Esophagus (tissue), 2 donors: ENCODE results near the gene ZNF420. TPM values are rescaled to one million over a fixed set of nuclear protein-coding genes. Genes with fewer than 3 reads are reported as not detected.
A peak's percentile ranks its signal among the peaks of the same experiment; 100 is the strongest.
"Not testable (repeated sequence)": the region's sequence is repeated elsewhere in the genome, so short reads cannot be mapped to it uniquely, and the experiment has no call there.

Experiments used
- H3K27ac ChIP-seq, 2 donors: one replicate each; pipeline ENCODE4 v1.5.1; 2013; ENCODE audit warnings: low read depth in 2 of 2, mild to moderate bottlenecking in 2 of 2, inconsistent platforms in 1 of 2, low read length in 1 of 2, moderate library complexity in 1 of 2
- H3K27me3 ChIP-seq, 2 donors: one replicate each; pipeline ENCODE4 v1.6.1; 2013; ENCODE audit warnings: low read length in 2 of 2, control low read depth in 1 of 2, mild to moderate bottlenecking in 1 of 2; ENCODE audit not compliant: insufficient read depth in 2 of 2, control insufficient read depth in 1 of 2
- H3K36me3 ChIP-seq, 2 donors: one replicate each; pipeline ENCODE4 v1.6.1; 2013; ENCODE audit warnings: low read length in 1 of 2; ENCODE audit not compliant: control insufficient read depth in 2 of 2, insufficient read depth in 2 of 2
- H3K4me1 ChIP-seq, 2 donors: one replicate each; pipeline ENCODE4 v1.6.1; 2013; ENCODE audit warnings: low read length in 1 of 2; ENCODE audit not compliant: control insufficient read depth in 2 of 2, insufficient read depth in 2 of 2
- H3K4me3 ChIP-seq, 2 donors: one replicate each; pipeline ENCODE4 v1.5.1; 2013; ENCODE audit warnings: low read length in 2 of 2, mild to moderate bottlenecking in 2 of 2, low read depth in 1 of 2, moderate library complexity in 1 of 2
- H3K9me3 ChIP-seq, 2 donors: one replicate each; pipeline ENCODE4 v1.6.1; 2013; ENCODE audit warnings: mild to moderate bottlenecking in 2 of 2, low read depth in 1 of 2, low read length in 1 of 2, moderate library complexity in 1 of 2; ENCODE audit not compliant: control insufficient read depth in 2 of 2, insufficient read depth in 1 of 2
- WGBS, 2 donors: extraction: QIAGEN DNeasy Blood & Tissue Kit; methylation state at CpG; one replicate each; pipeline ENCODE4 v1.1.7; 2013; 5-methylcytosine and 5-hydroxymethylcytosine counted together
- polyA plus RNA-seq, 2 donors: library from polyadenylated mRNA; stranded (reverse); fragments of 200-250 nt; gene quantifications; one replicate each; pipeline ENCODE4 v1.2.3, GENCODE V29; 2013
- donor health status: healthy with polysubstance abuse.
- donor health status: Bipolar disorder and iron deficiency.

The ZNF420 gene
- polyA plus RNA-seq, 2 donors: 2.0 to 2.6 TPM

GRCh38 chr19:37078717-37079032 is 442 bp downstream of the ZNF420 start:
- peak overlapping the region; percentile 75 to 94 for H3K27ac ChIP-seq
- 1 to 3% methylated on average over 7 of the region's 7 CpGs for WGBS, 2 donors
- no peaks in the 10 kb centered on the region for H3K4me1 ChIP-seq
- H3K27me3 ChIP-seq: no peaks in the 10 kb centered on the region
- H3K36me3 ChIP-seq: no peaks in the 10 kb centered on the region
- peak overlapping the region; percentile 87 to 93 for H3K4me3 ChIP-seq
- no peaks in the 10 kb centered on the region for H3K9me3 ChIP-seq

DNA sequence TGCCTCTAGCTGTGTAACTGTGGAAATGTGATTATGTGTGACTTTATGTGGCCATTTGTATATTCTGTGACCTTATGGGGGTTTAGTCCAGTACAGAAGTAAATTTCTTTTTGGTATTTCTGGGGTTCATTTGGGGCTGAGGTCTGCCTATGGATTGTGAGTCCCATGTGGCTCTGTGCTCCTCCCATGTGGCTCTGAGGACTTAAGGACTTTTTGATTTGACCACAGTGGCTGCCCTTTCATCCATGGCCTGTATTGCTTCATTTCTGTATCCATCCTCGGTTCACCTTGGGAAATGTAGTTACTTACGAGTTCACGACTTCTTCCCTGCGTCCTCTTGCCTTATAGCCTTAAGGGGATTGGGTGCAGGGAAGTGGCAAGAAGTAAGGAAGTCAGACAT is 1.0 kb downstream of the ZNF420 start:
- Histone ChIP-seq H3K4me3 (peak overlapping the region in 1 of 2 donors; percentile 93), H3K9me3 (no peaks in the 10 kb centered on the region), H3K27ac (no peak overlapping the region), H3K36me3 (no peaks in the 10 kb centered on the region), H3K4me1 (no peaks in the 10 kb centered on the region), H3K27me3 (no peaks in the 10 kb centered on the region)
- WGBS, 2 donors: 81 to 85% methylated on average over 4 of the region's 4 CpGs

DNA sequence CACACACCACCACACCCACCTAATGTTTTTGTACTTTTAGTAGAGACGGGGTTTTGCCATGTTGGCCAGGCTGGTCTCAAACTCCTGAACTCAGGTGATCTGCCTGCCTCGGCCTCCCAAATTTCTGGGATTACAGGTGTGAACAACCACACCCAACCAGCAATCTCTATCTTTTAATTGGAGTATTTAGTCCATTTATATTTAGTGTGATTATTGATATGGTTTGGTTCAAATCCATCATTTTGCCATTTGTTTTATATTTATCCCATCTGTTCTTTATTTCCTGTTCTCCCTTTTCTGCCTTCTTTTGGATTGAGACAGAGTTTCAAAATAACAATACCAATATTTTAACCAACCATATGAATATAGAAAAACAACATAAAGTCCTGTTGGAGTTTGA is 4.1 kb downstream of the ZNF420 start:
- peaks cover 6 to 10% of the 10 kb centered on the region in 2 donors for H3K9me3 ChIP-seq
- H3K4me1 ChIP-seq: no peaks in the 10 kb centered on the region
- no peak overlapping the region for H3K4me3 ChIP-seq
- H3K27me3 ChIP-seq: no peaks in the 10 kb centered on the region
- H3K36me3 ChIP-seq: peaks cover 0 to 3% of the 10 kb centered on the region in 2 donors
- 97 to 98% methylated on average over 2 of the region's 2 CpGs for WGBS, 2 donors
- H3K27ac ChIP-seq: no peak overlapping the region

GRCh38 chr19:37087110-37087509 is 8.9 kb downstream of the ZNF420 start:
- no peak overlapping the region for H3K4me3 ChIP-seq
- peaks cover 0 to 9% of the 10 kb centered on the region in 2 donors for H3K36me3 ChIP-seq
- no peak overlapping the region for H3K27ac ChIP-seq
- H3K9me3 ChIP-seq: peaks cover 6 to 18% of the 10 kb centered on the region in 2 donors
- H3K27me3 ChIP-seq: no peaks in the 10 kb centered on the region
- 100% methylated on average over 1 of the region's 1 CpG for WGBS, 2 donors
- no peaks in the 10 kb centered on the region for H3K4me1 ChIP-seq

DNA sequence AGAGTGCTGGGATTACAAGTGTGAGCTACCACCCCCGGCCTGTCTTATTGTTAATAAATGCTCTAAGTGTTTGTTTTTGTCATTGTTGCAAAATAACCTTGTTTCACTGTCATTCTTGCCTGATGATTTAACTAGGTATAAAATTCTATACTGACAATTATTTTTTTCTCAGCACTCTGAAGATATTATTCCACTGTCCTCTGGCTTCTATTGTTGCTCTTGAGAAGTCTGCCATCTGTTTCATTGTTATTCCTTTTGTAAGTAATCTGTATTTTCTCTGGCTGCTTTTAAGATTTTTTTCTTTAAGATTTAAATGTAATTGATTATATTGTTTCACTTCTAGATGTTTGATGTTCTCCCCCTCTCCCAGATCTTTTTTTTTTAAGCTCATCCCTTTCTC is 17.6 kb downstream of the ZNF420 start:
- H3K9me3 ChIP-seq: peaks cover 0 to 16% of the 10 kb centered on the region in 2 donors
- no peak overlapping the region for H3K4me3 ChIP-seq
- WGBS, 2 donors: 92 to 94% methylated on average over 1 of the region's 1 CpG
- H3K27me3 ChIP-seq: no peaks in the 10 kb centered on the region
- no peak overlapping the region for H3K27ac ChIP-seq
- H3K36me3 ChIP-seq: peaks cover 0 to 2% of the 10 kb centered on the region in 2 donors
- H3K4me1 ChIP-seq: no peaks in the 10 kb centered on the region

GRCh38 chr19:37098570-37098969 is 20.3 kb downstream of the ZNF420 start:
- Histone ChIP-seq H3K4me1 (no peaks in the 10 kb centered on the region), H3K4me3 (no peak overlapping the region), H3K9me3 (peaks cover 8 to 25% of the 10 kb centered on the region in 2 donors), H3K27ac (no peak overlapping the region), H3K27me3 (no peaks in the 10 kb centered on the region), H3K36me3 (peaks cover 5 to 14% of the 10 kb centered on the region in 2 donors)
- WGBS, 2 donors: 85 to 96% methylated on average over 1 of the region's 1 CpG

- H3K9me3 ChIP-seq: peaks cover 13 to 28% of the 10 kb centered on the region in 2 donors
- H3K27me3 ChIP-seq, H3K4me3 ChIP-seq, H3K27ac ChIP-seq, H3K4me1 ChIP-seq: not testable (repeated sequence)
- peaks cover 8 to 25% of the 10 kb centered on the region in 2 donors for H3K36me3 ChIP-seq
- WGBS, 2 donors: 88 to 99% methylated on average over 4 to 5 of the region's 5 CpGs
Measured at GRCh38 chr19:37104135-37104534, 25.9 kb downstream of the ZNF420 start.

DNA sequence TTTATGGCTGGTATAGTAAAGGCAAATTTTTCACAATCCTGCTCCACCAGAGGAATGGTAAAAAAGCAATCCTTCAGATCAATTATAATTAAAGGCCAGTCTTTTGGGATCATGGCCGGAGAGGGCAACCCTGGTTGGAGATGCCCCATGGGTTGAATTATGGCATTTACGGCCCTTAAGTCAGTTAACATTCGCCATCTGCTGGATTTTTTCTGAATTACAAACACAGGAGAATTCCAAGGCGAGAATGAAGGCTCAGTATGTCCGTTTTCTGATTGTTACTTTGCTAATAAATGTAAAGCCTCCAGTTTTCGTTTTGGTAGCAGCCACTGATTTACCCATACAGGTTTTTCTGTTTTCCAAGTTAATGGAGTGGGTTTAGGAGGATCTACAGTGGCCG is 33.5 kb downstream of the ZNF420 start:
- H3K9me3 ChIP-seq: peaks cover 15 to 43% of the 10 kb centered on the region in 2 donors
- H3K4me3 ChIP-seq, H3K27ac ChIP-seq, H3K4me1 ChIP-seq, H3K27me3 ChIP-seq: not testable (repeated sequence)
- peaks cover 0 to 15% of the 10 kb centered on the region in 2 donors for H3K36me3 ChIP-seq
- 84 to 87% methylated on average over 7 of the region's 7 CpGs for WGBS, 2 donors

GRCh38 chr19:37114001-37114400 is 35.8 kb downstream of the ZNF420 start:
- 91 to 95% methylated on average over 9 of the region's 9 CpGs for WGBS, 2 donors

DNA sequence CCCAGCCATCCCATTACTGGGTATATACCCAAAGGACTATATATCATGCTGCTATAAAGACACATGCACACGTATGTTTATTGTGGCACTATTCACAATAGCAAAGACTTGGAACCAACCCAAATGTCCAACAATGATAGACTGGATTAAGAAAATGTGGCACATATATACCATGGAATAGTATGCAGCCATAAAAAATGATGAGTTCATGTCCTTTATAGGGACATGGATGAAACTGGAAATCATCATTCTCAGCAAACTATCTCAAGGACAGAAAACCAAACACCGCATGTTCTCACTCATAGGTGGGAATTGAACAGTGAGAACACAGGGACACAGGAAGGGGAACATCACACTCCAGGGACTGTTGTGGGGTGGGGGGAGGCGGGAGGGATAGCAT is 43.9 kb downstream of the ZNF420 start:
- not testable (repeated sequence) for H3K9me3 ChIP-seq, H3K36me3 ChIP-seq, H3K4me1 ChIP-seq, H3K27me3 ChIP-seq, H3K27ac ChIP-seq, H3K4me3 ChIP-seq
- WGBS, 2 donors: 94 to 100% methylated on average over 2 of the region's 3 CpGs

More at GRCh38 chr19:37114001-37114400, 35.8 kb downstream of the ZNF420 start:
- no peaks in the 10 kb centered on the region for H3K27me3 ChIP-seq
- H3K36me3 ChIP-seq: peaks cover 0 to 10% of the 10 kb centered on the region in 2 donors
- no peak overlapping the region for H3K27ac ChIP-seq
- H3K4me1 ChIP-seq: no peaks in the 10 kb centered on the region
- H3K9me3 ChIP-seq: peaks cover 12 to 38% of the 10 kb centered on the region in 2 donors
- no peak overlapping the region for H3K4me3 ChIP-seq
